SHP77 treated with DMSO at 0.1 percent for 48 hours (cell line): ENCODE results near the gene TRIM37.

Experiments used
- DNase-seq: peaks from one replicate; lab custom pipeline; 2025; lab: John Stamatoyannopoulos, UW

TRIM37 gene

GRCh38 chr17:59028328-59028727 is 78.4 kb downstream of the TRIM37 start:
- DNase-seq: no peak

- no peak for DNase-seq
These were observed 78.9 kb downstream of the TRIM37 start for GRCh38 chr17:59027750-59028149.

GRCh38 chr17:59026176-59026939 is 80.3 kb downstream of the TRIM37 start:
- no peak for DNase-seq

GRCh38 chr17:59024916-59025315 is 81.8 kb downstream of the TRIM37 start:
- no peak for DNase-seq

GRCh38 chr17:59018019-59018418 is 88.7 kb downstream of the TRIM37 start:
- no peak for DNase-seq

- no peak for DNase-seq
These were observed 94.7 kb downstream of the TRIM37 start for GRCh38 chr17:59011975-59012374.

GRCh38 chr17:59010026-59010425 is 96.7 kb downstream of the TRIM37 start:
- no peak for DNase-seq

- DNase-seq: no peak
These were observed 97.9 kb downstream of the TRIM37 start for GRCh38 chr17:59008737-59009136.

GRCh38 chr17:59007995-59008394 is 98.7 kb downstream of the TRIM37 start:
- DNase-seq: no peak

- no peak for DNase-seq
These were observed 102.2 kb downstream of the TRIM37 start for GRCh38 chr17:59004338-59005111.

- no peak for DNase-seq
These were observed 102.8 kb downstream of the TRIM37 start for GRCh38 chr17:59003860-59004259.

GRCh38 chr17:59002848-59003247 is 103.8 kb downstream of the TRIM37 start:
- DNase-seq: no peak

GRCh38 chr17:59002126-59002525 is 104.6 kb downstream of the TRIM37 start:
- no peak for DNase-seq

- DNase-seq: no peak
These were observed 105.4 kb downstream of the TRIM37 start for GRCh38 chr17:59001158-59001814.

- no peak for DNase-seq
These were observed 106.7 kb downstream of the TRIM37 start for GRCh38 chr17:59000022-59000421.

GRCh38 chr17:58999500-58999899 is 107.2 kb downstream of the TRIM37 start:
- no peak for DNase-seq

- no peak for DNase-seq
These were observed 107.8 kb downstream of the TRIM37 start for GRCh38 chr17:58998871-58999270.

GRCh38 chr17:58997756-58998553 is 108.7 kb downstream of the TRIM37 start:
- no peak for DNase-seq

GRCh38 chr17:58996968-58997367 is 109.7 kb downstream of the TRIM37 start:
- no peak for DNase-seq

GRCh38 chr17:58995247-58995940 is 111.3 kb downstream of the TRIM37 start:
- DNase-seq: no peak

GRCh38 chr17:58993311-58993710 is 113.4 kb downstream of the TRIM37 start:
- no peak for DNase-seq
